Body of pancreas (tissue), 4 donors: ENCODE measurements around the gene ACACA.

Experiments used
- CTCF ChIP-seq, 7 experiments: fragments of 450-650 bp in 4 of 7; fragments of 200-600 bp in 3 of 7; sonication (generic) in 3 of 7; IDR thresholded peaks; one replicate each; pipeline ENCODE4 v1.5.1; 2016 to 2019; ENCODE audit warnings: antibody characterized with exemption in 7 of 7
- POLR2A ChIP-seq, 3 donors: fragments of 450-650 bp; IDR thresholded peaks; one replicate each; pipeline ENCODE4 v1.6.1; 2016; ENCODE audit warnings: antibody characterized with exemption in 3 of 3, mild to moderate bottlenecking in 2 of 3

GRCh38 chr17:37218849-37219248 lies 187.8 kb downstream of the ACACA start:
- TF ChIP-seq CTCF (IDR thresholded peaks at IDR 0.05) (no peak), POLR2A (IDR thresholded peaks at IDR 0.05) (no peak)
